Stimulated activated CD8-positive, alpha-beta memory T cell treated with anti-CD3 and anti-CD28 coated beads, Interleukin-2, amount 100 ng/mL, for 48 hours (primary cell): ENCODE data around the gene BCL2.
A peak's percentile ranks its signal among the peaks of the same experiment; 100 is the strongest.
"Not testable (repeated sequence)": the region's sequence is repeated elsewhere in the genome, so short reads cannot be mapped to it uniquely, and the experiment has no call there.

ENCODE experiments used
- DNase-seq, 2 donors: peaks; one replicate each; pipeline ENCODE4 v3.0.0-alpha.2; 2020; ENCODE audit warnings: low read depth in 2 of 2

Gene BCL2

DNA sequence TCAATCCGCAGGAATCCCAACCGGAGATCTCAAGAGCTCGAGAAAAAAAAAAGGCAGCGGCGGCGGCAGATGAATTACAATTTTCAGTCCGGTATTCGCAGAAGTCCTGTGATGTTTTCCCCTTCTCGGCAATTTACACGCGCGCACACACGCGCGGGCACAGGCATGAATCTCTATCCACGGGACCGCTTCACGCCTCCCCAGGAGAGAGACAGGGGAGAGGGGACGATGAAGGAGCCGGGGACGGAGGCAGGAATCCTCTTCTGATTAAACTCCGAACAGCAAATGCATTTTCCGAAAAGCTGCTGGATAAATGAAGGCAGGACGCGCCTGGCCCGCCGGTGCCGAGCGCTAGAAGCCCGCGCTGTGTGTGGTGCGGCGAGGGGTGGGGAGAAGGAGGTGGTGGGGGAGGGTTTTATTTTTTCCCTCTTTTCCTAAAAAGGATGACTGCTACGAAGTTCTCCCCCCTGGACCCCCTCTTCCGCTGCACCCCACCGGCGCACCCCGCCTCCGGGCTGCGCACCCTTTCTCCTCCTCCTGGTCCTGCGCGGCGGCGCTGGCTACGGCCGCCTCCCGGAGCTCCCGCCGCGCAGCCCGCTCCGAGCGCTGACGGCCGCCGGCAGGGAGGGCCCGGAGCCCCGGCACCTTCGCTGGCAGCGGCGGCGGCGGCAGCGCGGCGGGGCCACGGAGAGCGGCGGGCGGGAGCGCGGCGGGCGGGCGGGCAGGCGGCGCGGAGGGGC is at the start of gene BCL2:
TSS of gene BCL2 (minus strand) at position 387 of the 740 bp plus-strand sequence.
- no peak for DNase-seq

DNA sequence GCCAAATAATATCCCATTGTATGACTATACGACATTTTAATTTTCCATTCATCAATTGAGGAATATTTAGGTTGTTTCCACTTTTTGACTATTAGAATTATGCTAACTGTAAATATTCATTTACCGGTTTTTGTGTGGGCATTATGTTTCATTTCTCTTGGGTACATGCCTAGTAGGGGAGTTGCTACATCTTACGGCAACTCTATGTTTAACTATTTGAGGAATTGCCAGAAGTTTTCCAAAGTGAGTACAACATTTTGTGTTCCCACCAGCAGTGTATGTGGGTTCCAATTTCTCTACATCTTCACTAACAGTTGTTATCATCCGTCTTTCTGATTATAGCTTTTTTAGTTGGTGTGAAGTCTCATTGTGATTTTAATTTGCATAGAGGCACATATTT is 49.0 kb upstream of the BCL2 start:
- no peak for DNase-seq

DNA sequence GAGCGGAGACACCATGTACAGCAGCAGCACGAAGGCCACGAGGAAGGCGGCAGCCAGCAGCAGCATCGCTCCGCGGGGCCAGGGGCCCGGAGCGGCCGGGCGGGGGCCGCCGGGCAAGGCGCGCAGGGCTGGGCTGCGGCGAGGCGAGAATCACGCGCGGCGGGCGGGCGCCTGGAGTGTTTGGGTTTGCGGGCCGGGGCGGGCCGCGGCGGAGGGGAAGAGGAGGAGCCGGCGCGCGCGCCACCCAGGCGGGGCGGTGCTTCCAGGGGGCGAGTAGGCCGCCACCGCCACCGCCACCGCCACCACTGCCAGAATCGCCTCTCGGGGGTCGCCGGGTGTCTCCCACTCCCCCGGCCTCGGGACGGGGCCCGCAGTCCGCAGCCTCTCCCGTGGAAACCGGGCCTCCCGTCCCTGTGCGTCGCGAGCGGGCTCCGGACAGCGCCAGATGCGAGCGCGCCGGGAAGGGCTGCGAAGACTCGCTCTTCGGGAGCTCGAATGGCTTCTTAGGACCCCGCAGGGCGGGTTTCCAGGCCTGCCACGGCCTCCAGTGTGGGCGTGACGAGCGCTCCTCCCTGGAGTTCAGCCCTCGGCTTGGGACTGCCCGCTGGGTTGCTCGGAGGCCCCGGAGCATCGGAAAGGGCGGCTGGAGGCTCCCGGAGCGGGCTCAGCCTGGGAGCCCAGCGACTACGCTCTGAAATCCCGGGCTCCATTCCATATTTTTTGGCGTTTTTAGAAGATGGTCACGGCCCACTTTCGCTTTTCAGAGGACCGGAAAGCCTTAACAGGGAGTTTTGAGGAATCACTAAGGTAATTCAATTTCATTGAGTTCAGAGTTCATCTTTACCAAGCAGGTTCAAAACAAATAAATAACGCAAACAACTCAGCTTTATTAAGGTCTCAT is 47.7 kb upstream of the BCL2 start, which contains the start of gene KDSR:
TSS of gene KDSR (minus strand) at position 154 of the 901 bp plus-strand sequence. CDS start at position 66, 88 bp downstream.
- peak; percentile 75 to 77 for DNase-seq

DNA sequence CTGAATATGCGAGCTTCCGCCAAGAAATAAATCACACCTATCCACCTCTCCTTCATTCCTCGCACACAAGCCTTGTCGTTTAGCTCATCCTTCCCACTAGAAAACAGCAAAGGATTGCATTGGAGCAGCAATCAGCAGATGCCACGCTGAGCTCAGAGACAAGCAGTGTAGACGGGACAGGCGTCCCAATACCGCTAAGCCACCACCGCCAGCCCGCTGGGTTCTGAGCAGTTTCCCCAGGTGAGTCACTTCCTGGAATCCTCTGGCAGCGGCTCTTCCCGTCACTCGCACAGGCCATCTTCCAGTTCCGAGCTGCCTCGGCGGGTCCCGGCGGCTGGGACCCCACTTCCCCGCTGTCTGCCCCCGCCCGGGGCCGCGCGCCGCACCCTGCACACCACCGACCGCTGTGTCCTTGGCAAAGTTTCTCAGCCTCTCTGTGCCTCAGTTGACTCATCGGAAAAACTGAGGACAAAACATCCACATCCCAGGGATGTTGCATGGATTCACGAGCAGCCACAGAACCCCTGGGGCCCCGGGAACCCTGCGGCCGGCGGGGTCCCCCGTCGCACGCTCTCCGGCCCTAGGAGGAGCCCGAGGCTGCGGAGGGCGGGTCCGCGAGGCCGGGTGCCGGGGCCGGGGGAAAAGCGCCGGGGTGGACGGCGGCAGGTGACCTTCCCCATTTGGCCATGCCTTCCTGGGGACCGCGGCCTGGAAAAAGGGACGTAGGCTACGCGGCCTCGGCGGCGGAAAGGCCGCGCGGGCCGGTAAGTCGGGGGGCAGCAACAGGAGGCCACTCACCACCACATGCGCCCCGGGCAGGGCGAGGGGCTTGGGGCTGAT is 46.9 kb upstream of the BCL2 start:
- peak; percentile 61 to 62 for DNase-seq

DNA sequence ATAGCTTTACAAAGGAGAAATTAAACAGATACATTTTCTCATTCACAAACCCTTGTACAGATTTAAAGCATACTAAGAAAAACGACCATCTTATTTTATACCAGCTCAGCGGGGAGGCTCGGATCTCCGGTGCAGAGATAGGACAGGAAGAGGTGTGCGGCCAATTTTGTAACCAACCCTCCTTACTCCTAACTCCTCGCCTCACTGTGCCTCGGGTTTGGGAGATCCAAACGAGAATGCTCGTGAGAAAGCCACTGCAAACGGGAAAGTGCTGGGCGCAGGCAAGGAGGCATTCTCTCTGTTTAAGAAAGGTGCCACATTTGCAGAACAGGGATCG is 46.3 kb upstream of the BCL2 start:
- DNase-seq = peak in 1 of 2 donors; percentile 5

DNA sequence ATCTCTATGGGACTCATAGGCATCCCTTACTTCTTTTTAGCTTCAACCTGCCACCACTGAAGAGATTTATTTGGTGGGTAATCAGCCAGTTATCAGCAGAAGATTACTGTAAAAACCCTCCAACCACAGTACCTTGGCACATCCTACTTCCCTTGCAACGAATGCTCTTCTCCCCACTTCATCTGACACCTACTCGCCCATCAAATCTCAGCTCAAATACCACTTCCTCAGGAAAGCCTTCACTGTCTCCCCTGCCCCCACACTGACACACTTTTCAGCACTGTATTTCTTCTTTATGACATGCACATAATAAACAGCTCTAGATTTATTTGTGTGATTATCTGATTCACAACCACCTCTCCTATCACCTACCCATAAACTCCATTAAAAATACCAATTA is 44.4 kb upstream of the BCL2 start:
- DNase-seq = no peak

DNA sequence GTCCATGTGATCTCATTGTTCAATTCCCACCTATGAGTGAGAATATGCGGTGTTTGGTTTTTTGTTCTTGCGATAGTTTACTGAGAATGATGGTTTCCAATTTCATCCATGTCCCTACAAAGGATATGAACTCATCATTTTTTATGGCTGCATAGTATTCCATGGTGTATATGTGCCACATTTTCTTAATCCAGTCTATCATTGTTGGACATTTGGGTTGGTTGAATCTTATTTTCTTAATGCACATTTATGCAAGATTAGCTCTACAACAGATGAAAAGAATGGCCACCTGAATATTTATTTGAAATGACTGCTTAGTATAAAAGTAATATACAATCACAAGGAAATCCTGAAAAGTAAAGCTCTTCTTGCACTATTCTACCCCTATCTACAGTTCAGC is 43.9 kb upstream of the BCL2 start:
- DNase-seq = not testable (repeated sequence)

DNA sequence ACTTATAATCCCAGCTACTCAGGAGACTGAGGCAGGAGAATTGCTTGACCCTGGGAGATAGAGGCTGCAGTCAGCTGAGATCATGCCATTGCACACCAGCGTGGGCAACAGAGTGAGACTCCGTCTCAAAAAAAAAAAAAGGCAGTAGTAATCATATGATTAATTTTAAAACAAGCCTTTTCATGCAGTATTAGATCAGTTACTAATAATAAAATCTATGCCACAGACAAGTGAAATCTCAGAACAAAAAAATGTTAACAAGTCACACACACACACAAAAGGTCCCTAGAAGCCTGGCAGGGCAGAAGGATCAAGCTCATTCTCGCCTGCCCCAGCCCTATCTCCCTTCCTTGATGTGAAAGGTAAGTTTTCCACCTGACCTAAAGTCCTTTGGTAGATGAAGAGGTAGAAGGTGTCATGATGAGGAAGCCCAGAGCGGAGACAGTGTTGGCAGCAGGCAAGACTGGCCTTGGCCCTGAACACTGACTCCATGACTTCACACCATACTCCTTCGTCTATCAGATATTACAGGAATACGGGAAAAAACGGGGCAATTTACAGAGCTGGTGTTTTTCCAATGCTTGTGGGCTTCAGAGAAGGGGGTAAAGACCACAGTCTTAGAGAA is 36.8 kb upstream of the BCL2 start:
- no peak for DNase-seq

DNA sequence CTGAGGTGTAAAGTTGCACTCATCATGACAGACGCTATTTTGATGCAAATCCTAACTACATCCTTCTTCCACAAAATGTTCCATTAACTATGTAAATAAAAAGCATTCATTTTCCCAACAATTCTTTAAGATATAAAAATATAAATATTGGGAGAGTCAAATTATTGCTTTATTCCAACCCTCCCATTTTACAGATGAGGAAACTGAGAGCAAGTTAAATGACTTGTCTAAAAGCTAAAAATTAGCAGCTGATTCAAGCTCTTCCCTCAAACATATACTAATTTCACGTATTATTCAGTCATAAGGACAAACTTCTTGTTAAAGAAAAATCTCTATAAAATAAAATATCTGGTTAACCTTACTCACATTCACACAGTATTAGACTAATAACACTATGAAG is 30.7 kb upstream of the BCL2 start:
- no peak for DNase-seq

DNA sequence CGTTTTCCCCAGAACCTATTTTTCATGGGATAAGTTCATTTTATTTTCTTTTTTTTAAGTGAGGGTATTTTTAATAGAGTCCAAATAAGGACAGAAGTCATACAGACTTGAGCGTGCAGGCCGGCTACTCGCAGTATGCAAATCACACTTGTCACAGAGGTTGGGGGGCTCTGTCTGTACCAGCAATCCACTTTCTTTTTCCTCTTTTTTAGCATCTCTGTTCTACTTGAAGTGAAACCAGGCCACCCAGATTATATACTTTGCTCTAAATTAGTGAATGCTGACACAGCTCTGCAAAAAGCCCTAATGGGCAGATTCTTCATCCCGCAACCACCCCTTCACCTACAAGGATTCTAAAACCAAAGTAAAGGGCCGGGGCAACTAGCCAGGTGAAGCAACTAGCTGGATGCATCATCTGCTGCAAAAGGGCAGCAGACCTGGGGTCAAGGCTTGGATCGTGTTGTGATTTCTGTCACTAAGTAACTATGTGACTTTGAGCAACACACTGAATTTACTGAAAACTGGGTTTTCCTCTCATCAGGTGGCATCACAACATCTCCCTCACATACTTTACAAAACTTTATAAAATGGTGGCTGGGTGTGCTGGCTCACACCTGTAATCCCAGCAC is 29.1 kb upstream of the BCL2 start:
- no peak for DNase-seq

DNA sequence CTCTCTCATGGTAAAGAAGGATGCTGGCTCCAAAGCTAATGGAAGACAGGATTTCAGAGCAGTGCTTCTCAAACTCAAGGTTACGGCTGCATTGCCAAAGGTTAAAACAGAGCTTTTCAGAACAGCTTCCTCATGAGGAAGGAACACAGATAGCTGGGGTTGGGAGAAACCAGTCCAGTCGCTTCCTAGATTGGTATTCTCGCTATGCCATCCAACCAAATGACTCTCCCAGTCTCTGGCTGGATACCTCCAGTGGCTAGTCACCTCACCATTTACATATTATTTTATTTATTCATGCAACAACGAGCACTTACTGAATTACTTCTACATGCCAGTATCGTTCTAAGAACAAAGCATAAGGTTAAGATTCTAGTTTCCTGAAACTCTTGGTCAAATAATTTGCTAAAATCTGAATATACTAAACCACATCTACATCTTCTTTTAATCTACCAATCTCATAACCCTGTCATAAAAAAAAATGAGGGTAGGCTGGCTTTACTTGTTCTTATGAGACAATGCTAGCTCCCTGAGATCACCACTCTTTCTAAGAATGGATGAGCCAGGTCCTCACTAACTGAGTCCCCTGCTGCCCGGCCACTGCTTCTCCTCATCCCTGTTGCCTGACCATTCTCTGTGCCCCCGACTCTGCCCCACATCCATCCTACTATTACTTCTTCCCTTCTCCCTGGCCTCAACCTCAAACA is 27.1 kb upstream of the BCL2 start:
- DNase-seq = no peak

DNA sequence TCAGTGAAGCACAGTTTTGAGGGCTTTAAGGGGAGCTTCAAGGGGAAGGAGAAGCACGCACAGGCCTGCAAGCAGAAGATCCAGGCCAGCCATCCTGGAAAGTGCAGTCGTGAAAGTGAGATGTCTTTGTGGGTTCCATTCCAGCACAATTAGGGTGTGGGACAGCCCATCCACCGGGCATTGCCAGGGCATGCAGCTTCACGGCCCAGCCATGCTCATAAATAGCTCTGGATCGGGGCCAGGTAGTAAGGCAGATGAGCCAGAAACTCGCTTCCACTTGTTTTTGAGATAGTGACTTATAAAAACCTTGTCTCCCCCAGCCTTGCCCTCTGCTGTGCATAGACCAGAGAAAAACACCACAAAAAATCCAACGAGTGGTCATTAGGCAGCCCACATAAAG is 26.5 kb upstream of the BCL2 start:
- DNase-seq = no peak

DNA sequence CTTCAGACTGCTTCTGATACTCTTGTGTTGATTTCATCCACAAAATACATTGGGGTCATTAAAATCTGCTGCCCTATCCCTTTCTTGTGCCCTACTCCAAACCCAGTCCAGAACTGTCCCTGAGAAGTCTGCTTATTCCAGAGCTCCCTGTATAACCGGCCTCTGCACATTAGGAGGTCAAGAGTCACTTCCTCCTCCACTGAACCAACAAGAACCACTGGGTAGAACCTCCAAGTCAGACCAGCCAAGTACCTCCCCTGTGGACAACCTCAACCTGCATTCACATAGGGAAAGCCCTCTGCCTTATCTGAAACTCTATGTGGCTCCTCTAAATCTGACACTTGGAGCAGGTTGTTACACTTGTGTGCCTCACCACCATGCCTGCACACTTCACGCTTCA is 25.3 kb upstream of the BCL2 start:
- no peak for DNase-seq

DNA sequence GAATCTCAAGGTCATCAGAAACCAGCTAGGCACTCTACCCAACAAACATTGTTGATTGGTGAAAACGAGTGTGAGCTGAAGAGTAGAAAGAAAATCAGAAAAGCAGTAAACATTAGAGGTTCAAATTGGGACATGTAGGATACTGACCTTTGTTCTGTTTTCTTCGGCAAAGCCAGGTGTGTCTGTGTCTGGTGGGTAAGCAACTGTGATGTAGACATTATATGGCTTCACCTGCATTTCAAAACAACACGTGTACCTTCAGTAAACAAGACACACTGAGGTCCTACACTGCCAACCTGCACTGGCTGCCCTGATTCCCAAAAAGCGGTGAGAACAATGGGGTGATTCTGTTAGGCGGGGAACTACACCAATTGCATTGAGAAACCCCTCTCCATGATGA is 24.7 kb upstream of the BCL2 start:
- no peak for DNase-seq

DNA sequence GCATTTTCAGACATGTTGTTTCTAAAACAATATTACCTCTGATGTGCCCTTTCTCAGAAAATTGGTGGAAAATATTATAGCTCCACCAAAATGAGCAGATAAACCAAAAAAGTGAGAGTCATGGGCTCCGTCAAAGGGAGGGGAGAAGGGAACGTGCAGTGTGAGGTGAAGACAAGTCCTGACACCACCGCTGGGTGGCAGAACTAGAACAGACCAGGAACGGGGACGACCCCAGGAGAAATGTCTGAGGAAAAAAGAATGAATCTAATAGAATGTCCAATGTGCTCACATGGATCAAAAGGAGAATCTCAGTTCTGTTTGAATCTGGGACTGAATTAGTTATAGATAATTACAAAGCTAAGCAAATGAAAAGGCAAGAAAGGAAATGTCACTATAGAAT is 22.6 kb upstream of the BCL2 start:
- DNase-seq = no peak

DNA sequence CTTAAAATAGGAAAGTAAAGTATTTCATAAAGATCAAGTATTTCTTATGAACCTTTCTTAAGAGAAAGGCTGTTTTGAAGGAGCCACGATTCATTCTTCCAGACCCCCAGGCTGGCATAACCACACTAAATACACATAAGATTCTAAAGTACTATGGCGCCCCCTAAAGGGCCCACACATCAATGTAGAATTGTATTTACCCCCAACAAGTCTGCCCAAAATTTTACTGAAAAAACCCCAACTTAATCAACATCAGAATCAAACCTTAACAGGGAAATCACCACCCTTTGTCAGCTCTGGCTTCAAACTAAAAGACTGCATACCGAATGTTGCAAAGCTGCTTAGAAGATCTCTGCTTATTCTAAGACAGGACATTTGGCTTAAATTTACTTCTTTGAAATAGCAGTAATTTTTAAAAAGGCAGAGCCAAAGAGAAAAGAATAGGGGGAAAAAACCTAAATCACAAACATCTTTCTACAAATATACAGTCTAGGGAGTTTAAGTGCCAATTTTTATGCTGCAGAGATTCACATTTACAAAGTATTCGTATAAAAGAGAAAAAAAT is 20.4 kb upstream of the BCL2 start:
- no peak for DNase-seq

DNA sequence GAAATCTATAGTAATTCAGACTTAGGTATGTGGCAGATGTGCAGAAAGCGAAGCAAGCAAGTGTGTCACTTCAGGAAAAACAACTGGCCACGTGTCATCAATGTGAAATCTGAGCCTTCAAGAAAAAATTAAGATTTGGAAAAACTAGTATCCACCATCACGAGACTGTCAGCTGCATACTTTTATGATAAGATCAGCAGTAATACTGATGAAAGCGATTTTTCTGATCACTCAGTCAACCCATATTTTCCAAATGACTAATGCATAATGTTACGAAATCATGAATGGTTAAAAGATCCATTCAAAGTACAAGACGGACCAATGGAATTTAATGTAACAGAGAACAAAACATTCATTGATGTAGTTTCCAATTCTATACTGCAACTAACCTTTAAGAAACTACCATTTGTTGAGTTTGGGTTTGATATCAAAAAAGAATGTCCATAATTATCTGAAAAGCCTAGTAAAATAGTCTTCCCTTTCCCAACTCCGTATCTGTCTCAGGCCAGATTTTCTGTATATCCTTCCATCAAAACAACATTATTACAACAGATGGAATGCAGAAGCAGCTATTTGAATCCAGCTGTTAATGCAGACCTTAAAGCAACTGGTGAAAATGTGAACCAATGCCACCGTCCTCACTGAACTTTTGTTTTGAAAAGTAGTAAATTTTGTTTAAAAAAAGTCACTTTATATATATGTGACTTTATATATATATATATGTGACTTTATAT is 17.0 kb upstream of the BCL2 start:
- no peak for DNase-seq

DNA sequence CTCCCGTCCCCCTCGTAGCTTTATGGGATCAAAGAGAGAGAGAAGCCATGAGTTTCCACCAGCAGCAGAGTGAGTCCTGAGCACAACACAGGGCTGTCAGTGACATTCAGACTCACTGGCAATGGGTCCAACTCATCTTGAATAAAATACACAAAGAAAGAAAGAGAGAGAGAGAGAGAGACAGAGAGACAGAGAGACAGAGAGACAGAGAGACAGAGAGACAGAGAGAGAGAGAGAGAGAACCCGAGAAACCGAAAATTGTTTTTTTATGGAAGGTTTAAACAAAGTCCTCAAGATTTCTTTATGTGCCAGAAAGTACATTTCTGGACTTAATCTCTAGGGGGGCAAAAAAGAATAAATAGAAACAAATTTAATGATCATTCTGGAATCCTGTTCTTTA is 11.5 kb upstream of the BCL2 start:
- no peak for DNase-seq

DNA sequence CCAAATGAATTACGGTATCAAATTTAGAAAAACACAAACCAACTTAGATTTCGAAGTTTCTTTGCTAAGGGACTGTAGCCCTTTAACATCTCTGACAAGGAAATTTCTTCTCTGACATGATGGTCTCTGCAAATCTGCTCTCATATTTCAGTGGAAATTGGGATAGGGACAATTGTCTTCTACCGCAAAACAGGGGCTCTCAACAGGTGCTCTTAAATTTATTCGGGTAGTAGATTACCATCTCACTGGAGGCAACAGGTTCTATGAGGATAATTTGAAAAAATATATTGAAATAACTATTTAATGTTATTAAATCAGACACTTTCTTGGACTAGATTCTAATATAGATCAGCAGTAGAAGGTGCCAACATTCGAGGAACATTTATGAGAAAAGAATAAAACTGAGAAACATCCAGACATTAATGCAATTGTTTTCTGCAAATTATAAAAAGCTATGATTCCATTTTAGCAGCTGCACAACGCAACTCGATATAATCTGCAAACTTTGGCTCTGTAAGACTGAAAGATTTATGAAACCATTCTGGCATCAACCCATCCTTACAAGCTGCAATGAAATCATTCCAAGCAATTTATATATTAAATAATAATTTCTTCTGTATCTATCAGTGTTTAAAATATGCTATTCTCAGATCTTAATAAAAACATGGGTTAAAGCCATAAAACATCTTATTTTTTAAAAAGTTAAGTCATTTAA is 10.0 kb upstream of the BCL2 start:
- no peak for DNase-seq
